GM10847 (cell line): ENCODE measurements around the gene RBPMS2.

ENCODE experiments used
- POLR2A ChIP-seq: IDR thresholded peaks from 2 replicates; pipeline ENCODE4 v1.6.1; 2011; ENCODE audit not compliant: insufficient read length; ENCODE audit errors: extremely low read depth

Gene RBPMS2

GRCh38 chr15:64694816-64695215 is 80.6 kb downstream of the RBPMS2 start:
- TF ChIP-seq POLR2A, result no peak

GRCh38 chr15:64693134-64693533 is 82.3 kb downstream of the RBPMS2 start:
- no peak for TF ChIP-seq POLR2A

DNA sequence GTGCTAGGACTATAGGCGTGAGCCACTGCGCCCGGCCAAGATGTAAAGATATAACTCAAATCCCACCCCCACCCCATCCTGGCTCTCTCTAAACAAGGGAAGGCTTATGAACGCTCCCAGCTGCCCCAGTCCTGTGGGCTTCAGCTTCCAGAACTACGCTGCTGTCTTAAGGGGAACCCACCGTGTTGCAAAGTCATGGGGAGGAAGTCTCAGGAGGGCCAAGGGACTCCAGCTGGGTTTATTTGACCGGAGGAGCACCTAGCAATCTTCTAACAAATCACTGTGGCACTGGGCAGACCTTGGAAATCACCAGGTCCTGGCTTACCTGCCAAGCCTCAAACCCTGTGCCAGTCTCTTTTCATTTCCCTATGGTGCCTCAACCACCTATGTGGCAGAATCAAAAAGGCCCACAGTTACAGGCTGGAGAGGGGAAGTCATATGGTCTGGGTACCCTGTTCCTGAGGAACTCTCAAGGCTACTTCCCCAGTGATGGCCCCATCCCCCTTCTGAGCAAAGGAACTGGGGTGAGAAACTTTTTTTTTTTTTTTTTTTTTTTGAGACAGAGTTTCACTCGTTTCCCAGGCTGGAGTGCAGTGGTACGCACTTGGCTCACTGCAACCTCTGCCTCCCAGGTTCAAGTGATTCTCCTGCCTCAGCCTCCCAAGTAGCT is 83.4 kb downstream of the RBPMS2 start:
- TF ChIP-seq POLR2A, result no peak

DNA sequence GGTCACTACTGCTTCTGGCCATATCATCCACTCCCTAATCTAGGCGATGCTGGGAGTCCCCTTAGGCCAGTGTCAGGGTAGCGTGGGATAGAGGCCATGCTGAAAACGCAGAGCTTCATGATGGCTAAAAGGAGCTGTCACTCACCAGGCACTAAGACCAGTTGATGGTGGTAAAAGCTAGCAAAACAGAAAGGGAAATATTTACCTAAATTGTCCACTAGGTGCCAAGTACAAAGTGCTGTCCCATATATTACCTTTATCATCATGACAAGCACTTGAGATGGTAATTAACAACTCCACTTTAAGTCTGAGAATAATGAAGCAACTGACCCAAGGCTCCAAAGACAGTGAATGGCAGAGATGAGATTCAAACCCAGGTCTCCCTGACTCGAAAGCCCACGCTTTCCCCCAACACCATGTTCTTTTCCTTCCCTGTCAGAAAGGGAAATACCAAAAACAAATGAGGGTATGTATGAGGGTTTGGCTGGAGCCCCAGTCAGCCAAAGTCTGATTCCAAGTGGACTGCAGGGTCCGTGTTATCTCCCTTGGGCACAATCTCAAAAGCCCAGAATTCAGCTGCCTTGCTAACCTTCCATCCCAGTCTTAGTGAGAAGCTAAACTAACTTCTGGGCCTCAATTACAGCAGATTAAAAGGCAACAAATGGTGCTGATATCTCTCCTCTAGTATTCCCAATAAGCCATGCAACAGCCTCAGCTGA is 84.7 kb downstream of the RBPMS2 start:
- TF ChIP-seq POLR2A, result no peak

- TF ChIP-seq POLR2A, result no peak
These were observed 85.4 kb downstream of the RBPMS2 start for GRCh38 chr15:64690008-64690407.
